ENCODE measurements around the gene ERCC4.
"Not testable (repeated sequence)": the region's sequence is repeated elsewhere in the genome, so short reads cannot be mapped to it uniquely, and the experiment has no call there.

The ERCC4 gene

DNA sequence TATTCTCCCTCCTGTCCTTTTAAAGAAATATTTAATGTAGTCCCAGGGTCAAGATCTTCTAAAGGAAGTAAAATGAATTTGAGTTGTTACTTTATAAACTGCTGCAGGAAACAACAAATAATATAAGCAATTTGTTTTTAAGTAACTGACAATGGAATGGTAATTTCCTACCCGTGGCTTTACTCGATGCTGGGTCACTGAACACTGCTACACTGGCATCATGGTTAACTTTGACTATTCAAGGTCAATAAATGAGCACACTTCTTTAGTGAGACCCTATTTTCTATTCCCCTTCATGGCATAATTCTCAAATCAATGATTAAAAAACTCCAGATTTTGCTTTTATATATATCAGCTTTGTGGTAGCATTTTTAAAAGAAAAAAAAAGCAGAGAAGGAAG is 22.1 kb upstream of the ERCC4 start:
- Histone ChIP-seq H3K4me3 (ENCODE audit: low read depth, low read length) (no peak overlapping the region), H3K9ac (ENCODE audit: low read depth, low read length) (no peak overlapping the region), H3K27me3 (ENCODE audit: control insufficient read depth, insufficient read depth, low read length) (no peaks in the 10 kb centered on the region), H3K36me3 (ENCODE audit: control insufficient read depth, insufficient read depth, low read length) (no peaks in the 10 kb centered on the region), H3K4me1 (ENCODE audit: control insufficient read depth, insufficient read depth, low read length) (no peaks in the 10 kb centered on the region), H3K9me3 (ENCODE audit: control insufficient read depth, insufficient read depth, low read length) (no peaks in the 10 kb centered on the region)

DNA sequence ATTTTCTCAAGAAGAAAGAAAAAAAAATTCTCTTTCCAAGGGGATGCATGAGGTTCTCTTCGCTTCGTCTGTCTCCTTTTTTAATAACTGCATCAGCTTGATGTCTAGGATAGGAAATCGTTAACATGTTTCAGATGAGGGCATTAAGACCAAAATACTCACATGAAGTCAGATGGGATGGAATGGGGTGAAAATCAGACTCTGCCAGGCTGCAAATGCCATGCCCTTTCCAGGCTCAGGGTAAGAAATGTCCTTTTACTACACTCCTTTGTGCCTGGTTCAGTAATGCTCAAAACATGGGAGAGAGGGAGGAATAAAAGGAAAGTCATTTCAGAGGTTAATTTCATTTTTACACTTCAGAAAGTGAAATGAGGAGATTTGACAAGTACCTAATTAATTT is 21.7 kb upstream of the ERCC4 start:
- no peaks in the 10 kb centered on the region for H3K9me3 ChIP-seq (ENCODE audit: control insufficient read depth, insufficient read depth, low read length)
- no peaks in the 10 kb centered on the region for H3K36me3 ChIP-seq (ENCODE audit: control insufficient read depth, insufficient read depth, low read length)
- no peaks in the 10 kb centered on the region for H3K27me3 ChIP-seq (ENCODE audit: control insufficient read depth, insufficient read depth, low read length)
- no peaks in the 10 kb centered on the region for H3K4me1 ChIP-seq (ENCODE audit: control insufficient read depth, insufficient read depth, low read length)
- no peak overlapping the region for H3K4me3 ChIP-seq (ENCODE audit: low read depth, low read length)
- H3K9ac ChIP-seq (ENCODE audit: low read depth, low read length), result no peak overlapping the region

DNA sequence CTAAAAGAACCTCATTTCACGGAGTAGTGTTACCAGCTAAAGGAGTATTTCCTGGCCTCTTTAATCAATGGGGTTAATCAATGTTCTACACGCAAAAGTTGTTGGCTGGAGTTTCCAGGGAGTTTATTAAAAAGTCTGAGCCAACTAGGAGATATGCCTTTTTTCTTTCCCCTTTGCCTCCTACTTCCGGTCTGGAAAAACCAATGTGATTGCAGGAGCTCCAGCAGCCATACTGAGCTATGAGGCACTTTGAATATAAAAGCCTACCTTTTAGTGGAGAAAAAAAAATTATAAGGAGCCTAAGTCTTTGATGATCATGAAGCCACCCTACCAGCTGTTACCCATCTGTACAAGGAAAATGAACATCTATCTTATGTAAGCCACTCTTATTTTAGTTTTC is 17.9 kb upstream of the ERCC4 start:
- no peaks in the 10 kb centered on the region for H3K36me3 ChIP-seq (ENCODE audit: control insufficient read depth, insufficient read depth, low read length)
- H3K4me3 ChIP-seq (ENCODE audit: low read depth, low read length), result no peak overlapping the region
- H3K27me3 ChIP-seq (ENCODE audit: control insufficient read depth, insufficient read depth, low read length), result no peaks in the 10 kb centered on the region
- H3K9me3 ChIP-seq (ENCODE audit: control insufficient read depth, insufficient read depth, low read length), result no peaks in the 10 kb centered on the region
- H3K4me1 ChIP-seq (ENCODE audit: control insufficient read depth, insufficient read depth, low read length), result no peaks in the 10 kb centered on the region
- no peak overlapping the region for H3K9ac ChIP-seq (ENCODE audit: low read depth, low read length)

GRCh38 chr16:13902677-13903076 is 17.3 kb upstream of the ERCC4 start:
- Histone ChIP-seq H3K4me1 (ENCODE audit: control insufficient read depth, insufficient read depth, low read length) (no peaks in the 10 kb centered on the region), H3K9ac (ENCODE audit: low read depth, low read length) (no peak overlapping the region), H3K9me3 (ENCODE audit: control insufficient read depth, insufficient read depth, low read length) (no peaks in the 10 kb centered on the region), H3K36me3 (ENCODE audit: control insufficient read depth, insufficient read depth, low read length) (no peaks in the 10 kb centered on the region), H3K27me3 (ENCODE audit: control insufficient read depth, insufficient read depth, low read length) (no peaks in the 10 kb centered on the region), H3K4me3 (ENCODE audit: low read depth, low read length) (no peak overlapping the region)

DNA sequence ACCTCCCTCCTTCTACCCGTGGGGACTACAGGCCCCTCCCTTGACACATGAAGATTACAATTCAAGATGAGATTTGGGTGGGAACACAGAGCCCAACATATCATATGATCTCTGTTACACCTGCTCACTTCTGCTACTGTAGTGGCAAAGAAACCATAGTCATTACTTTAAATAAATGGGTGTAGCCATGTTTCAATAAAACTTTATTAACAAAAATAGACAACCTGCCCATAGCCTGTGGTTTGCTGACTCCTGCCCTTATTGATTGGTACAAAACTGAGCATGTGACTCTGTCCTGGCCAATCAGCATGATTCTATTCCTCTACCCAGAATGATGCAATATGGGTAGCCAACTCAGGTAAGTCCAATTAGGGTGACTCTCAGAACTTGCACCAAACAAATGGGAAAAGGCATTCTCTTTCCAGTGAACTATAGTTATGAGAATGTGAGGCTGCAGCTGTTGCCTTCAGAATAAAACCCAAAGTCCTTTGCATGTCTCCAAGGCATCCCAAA is 15.7 kb upstream of the ERCC4 start:
- Histone ChIP-seq H3K4me1 (ENCODE audit: control insufficient read depth, insufficient read depth, low read length) (no peaks in the 10 kb centered on the region), H3K4me3 (ENCODE audit: low read depth, low read length) (no peak overlapping the region), H3K9ac (ENCODE audit: low read depth, low read length) (no peak overlapping the region), H3K36me3 (ENCODE audit: control insufficient read depth, insufficient read depth, low read length) (no peaks in the 10 kb centered on the region), H3K27me3 (ENCODE audit: control insufficient read depth, insufficient read depth, low read length) (no peaks in the 10 kb centered on the region), H3K9me3 (ENCODE audit: control insufficient read depth, insufficient read depth, low read length) (no peaks in the 10 kb centered on the region)

DNA sequence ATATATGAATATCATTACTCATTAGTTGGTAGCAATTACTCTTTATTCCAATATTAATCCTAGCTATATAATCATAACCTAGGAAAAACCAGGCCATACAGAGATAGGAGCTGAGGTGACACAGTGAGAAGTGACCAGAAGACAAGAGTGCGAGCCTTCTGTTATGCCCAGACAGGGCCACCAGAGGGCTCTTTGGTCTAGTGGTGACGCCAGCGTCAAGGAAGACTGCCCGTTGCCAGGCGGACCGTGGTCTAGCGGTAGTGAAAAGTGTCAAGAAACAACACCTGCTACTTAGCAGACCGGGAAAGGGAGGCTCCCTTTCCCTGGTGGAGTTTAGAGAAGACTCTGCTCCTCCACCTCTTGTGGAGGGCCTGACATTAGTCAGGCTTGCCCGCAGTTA is 15.1 kb upstream of the ERCC4 start:
- H3K9ac ChIP-seq (ENCODE audit: low read depth, low read length); H3K9me3 ChIP-seq (ENCODE audit: control insufficient read depth, insufficient read depth, low read length); H3K36me3 ChIP-seq (ENCODE audit: control insufficient read depth, insufficient read depth, low read length); H3K4me3 ChIP-seq (ENCODE audit: low read depth, low read length); H3K27me3 ChIP-seq (ENCODE audit: control insufficient read depth, insufficient read depth, low read length); H3K4me1 ChIP-seq (ENCODE audit: control insufficient read depth, insufficient read depth, low read length): not testable (repeated sequence)

DNA sequence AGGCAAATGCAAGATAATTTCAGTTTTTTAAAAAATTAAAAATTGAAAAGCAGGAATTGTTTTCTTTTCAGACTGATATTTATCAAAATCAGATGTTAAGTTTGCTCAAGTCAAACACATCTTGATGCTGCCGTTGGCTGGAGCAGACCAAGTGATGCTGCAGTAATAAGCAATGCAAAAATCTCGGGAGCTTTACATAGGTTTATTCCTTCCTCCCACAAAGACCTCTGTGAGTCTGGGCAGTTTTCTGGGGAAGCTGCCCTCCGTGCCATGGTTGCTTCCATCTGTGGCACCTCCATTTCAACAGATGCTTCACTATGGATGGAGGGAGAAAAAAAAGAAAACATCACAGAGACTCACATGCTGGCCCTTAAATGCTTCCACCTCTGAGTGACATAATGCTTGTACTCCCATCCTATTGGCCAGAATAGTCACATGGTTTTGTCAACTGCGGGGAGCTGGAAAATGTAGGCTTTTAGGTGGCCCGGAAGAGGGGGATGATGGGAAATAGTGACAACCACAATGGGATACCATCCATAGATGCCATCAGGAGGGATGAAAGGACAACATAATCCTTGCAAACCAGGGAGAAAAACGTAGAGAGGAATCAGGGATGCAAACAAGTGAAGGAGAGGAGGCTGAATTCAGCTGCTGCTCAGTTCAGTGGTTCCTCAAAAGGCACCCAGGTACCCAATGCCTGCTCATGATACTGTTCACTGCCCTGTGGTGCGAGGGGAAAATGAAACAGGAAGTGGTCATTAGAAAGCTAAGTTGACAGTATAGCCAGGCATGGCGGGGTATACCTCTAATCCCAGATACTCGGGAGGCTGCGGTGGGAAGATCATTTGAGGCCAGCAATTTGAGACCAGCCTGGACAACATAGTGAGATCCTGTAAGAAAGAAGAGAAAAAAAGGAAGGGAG is 13.5 kb upstream of the ERCC4 start:
- peaks cover 4% of the 10 kb centered on the region for H3K4me1 ChIP-seq (ENCODE audit: control insufficient read depth, insufficient read depth, low read length)
- H3K9ac ChIP-seq (ENCODE audit: low read depth, low read length), result no peak overlapping the region
- no peak overlapping the region for H3K4me3 ChIP-seq (ENCODE audit: low read depth, low read length)
- H3K27me3 ChIP-seq (ENCODE audit: control insufficient read depth, insufficient read depth, low read length), result no peaks in the 10 kb centered on the region
- no peaks in the 10 kb centered on the region for H3K36me3 ChIP-seq (ENCODE audit: control insufficient read depth, insufficient read depth, low read length)
- no peaks in the 10 kb centered on the region for H3K9me3 ChIP-seq (ENCODE audit: control insufficient read depth, insufficient read depth, low read length)

DNA sequence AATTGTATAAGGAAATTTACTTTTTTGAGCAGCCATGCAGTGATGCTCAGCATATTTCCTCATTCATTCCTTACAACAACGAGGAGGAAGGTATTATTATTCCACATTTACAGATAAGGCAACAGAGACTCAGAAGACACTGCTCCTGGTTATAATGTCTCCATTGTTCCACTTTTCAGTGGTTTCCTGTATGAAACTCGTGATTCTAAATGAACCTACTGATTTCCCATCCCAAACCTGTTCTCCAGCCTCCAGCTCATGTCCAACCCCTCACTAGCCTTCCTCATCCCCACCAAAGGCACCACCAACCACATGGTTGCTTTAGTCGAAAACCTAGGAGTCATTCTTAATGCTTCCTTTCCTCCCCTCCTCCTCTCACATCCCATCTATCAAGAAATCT is 12.5 kb upstream of the ERCC4 start:
- H3K4me1 ChIP-seq (ENCODE audit: control insufficient read depth, insufficient read depth, low read length), result peaks cover 4% of the 10 kb centered on the region
- no peak overlapping the region for H3K9ac ChIP-seq (ENCODE audit: low read depth, low read length)
- no peak overlapping the region for H3K4me3 ChIP-seq (ENCODE audit: low read depth, low read length)

DNA sequence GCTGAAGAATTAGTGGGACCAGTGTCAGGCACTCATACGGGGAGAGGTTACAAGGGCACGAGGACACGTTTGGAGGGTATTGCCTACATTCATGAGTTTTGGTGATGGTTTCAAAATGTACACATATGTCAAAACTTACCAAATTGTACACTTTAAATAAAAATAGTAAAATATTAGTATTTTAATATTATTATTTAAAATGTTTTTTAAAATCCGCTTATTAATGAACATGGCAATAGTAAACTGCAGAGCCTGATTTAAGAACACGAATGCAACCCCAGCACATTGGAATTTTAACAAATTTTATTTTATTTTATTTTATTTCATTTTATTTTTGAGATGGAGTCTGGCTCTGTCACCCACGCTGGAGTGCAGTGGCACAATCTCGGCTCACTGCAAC is 10.9 kb upstream of the ERCC4 start:
- Histone ChIP-seq H3K9me3 (ENCODE audit: control insufficient read depth, insufficient read depth, low read length) (peaks cover 4% of the 10 kb centered on the region), H3K27me3 (ENCODE audit: control insufficient read depth, insufficient read depth, low read length) (no peaks in the 10 kb centered on the region), H3K9ac (ENCODE audit: low read depth, low read length) (no peak overlapping the region), H3K4me3 (ENCODE audit: low read depth, low read length) (no peak overlapping the region), H3K4me1 (ENCODE audit: control insufficient read depth, insufficient read depth, low read length) (peaks cover 4% of the 10 kb centered on the region), H3K36me3 (ENCODE audit: control insufficient read depth, insufficient read depth, low read length) (no peaks in the 10 kb centered on the region)

More for the DNA sequence above, 12.5 kb upstream of the ERCC4 start:
- Histone ChIP-seq H3K9me3 (ENCODE audit: control insufficient read depth, insufficient read depth, low read length) (no peaks in the 10 kb centered on the region), H3K27me3 (ENCODE audit: control insufficient read depth, insufficient read depth, low read length) (no peaks in the 10 kb centered on the region), H3K36me3 (ENCODE audit: control insufficient read depth, insufficient read depth, low read length) (no peaks in the 10 kb centered on the region)

GRCh38 chr16:13909872-13910303 is 10.1 kb upstream of the ERCC4 start:
- no peaks in the 10 kb centered on the region for H3K27me3 ChIP-seq (ENCODE audit: control insufficient read depth, insufficient read depth, low read length)
- H3K4me1 ChIP-seq (ENCODE audit: control insufficient read depth, insufficient read depth, low read length), result peaks cover 4% of the 10 kb centered on the region
- H3K9me3 ChIP-seq (ENCODE audit: control insufficient read depth, insufficient read depth, low read length), result peaks cover 4% of the 10 kb centered on the region
- H3K9ac ChIP-seq (ENCODE audit: low read depth, low read length), result no peak overlapping the region
- no peak overlapping the region for H3K4me3 ChIP-seq (ENCODE audit: low read depth, low read length)
- H3K36me3 ChIP-seq (ENCODE audit: control insufficient read depth, insufficient read depth, low read length), result no peaks in the 10 kb centered on the region

DNA sequence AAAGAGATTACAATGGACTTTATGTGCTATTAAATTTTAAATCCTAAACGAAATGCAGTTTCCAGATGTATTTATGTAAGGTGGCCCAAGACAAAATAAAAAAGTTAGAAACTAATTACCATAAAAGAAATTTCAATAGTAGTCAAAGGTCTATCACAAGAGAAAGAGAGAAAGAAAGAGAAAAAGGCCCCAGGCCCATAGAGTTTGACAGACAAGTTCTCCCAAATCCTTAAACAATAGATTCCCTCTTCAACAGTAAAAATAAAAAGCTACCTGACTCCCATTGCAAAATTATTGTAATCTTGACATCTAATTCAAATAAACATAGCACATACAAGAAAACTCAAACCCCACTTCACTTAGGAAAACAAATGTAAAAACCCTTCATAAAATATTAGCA is 8.6 kb upstream of the ERCC4 start:
- no peaks in the 10 kb centered on the region for H3K27me3 ChIP-seq (ENCODE audit: control insufficient read depth, insufficient read depth, low read length)
- H3K36me3 ChIP-seq (ENCODE audit: control insufficient read depth, insufficient read depth, low read length), result no peaks in the 10 kb centered on the region
- H3K9ac ChIP-seq (ENCODE audit: low read depth, low read length), result no peak overlapping the region
- peaks cover 4% of the 10 kb centered on the region for H3K9me3 ChIP-seq (ENCODE audit: control insufficient read depth, insufficient read depth, low read length)
- H3K4me3 ChIP-seq (ENCODE audit: low read depth, low read length), result no peak overlapping the region
- H3K4me1 ChIP-seq (ENCODE audit: control insufficient read depth, insufficient read depth, low read length), result peaks cover 4% of the 10 kb centered on the region

GRCh38 chr16:13911871-13912270 is 8.1 kb upstream of the ERCC4 start:
- H3K36me3 ChIP-seq (ENCODE audit: control insufficient read depth, insufficient read depth, low read length), result no peaks in the 10 kb centered on the region
- no peaks in the 10 kb centered on the region for H3K27me3 ChIP-seq (ENCODE audit: control insufficient read depth, insufficient read depth, low read length)
- no peak overlapping the region for H3K4me3 ChIP-seq (ENCODE audit: low read depth, low read length)
- H3K9ac ChIP-seq (ENCODE audit: low read depth, low read length), result no peak overlapping the region
- peaks cover 4% of the 10 kb centered on the region for H3K9me3 ChIP-seq (ENCODE audit: control insufficient read depth, insufficient read depth, low read length)
- peaks cover 4% of the 10 kb centered on the region for H3K4me1 ChIP-seq (ENCODE audit: control insufficient read depth, insufficient read depth, low read length)

Data from iPS-15b (cell line).